ENCODE data around the gene CAMK1D. TPM values are rescaled to one million over a fixed set of nuclear protein-coding genes. Genes with fewer than 3 reads are reported as not detected.
A peak's percentile ranks its signal among the peaks of the same experiment; 100 is the strongest.

Gene CAMK1D
- total RNA-seq, 2 experiments from 2014 or later = 3.4 to 4.2 TPM

DNA sequence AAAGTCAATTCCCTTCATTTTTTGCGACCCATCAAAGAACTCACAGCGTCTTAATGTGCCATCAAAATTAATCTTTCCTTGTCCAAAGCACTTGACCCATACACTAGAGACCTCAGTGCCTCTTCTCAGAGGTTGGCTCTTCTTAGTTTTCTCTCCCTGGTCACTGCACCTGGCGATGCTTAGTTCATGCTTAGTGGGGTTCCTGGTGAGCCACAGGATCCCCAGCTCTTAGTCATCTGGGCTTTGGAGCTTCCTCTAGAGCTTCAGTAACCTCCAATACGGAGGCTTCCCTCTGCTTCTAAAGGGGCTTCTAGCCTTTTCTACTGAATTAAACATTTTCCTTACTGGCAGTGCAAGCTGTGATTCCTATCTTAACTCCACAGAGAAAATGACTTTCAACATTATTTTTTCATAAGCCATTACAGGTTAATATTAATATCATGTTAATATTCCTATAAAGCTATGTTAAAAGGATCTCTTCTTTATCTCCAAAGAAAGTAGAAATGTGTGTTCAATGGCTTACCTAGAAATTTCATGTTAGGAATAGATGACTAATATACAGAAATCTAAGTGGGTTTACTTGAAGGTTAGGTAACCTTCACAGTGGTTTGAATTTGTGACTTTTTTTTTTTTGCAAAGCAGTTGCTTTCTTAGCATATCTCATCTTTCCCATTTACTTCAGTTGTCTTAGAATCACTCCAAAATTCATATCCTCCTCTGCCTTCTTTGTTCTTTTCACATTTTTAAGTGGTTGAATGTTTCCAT is 295.2 kb downstream of the CAMK1D start:
- DNase-seq (no peak), ATAC-seq (no peak)
- Mint-ChIP-seq H3K36me3 (ENCODE audit: low read depth) (no peaks in the 10 kb centered on the region), H3K4me3 (no peak overlapping the region), H3K9me3 (ENCODE audit: insufficient read depth) (no peaks in the 10 kb centered on the region), H3K27me3 (ENCODE audit: low read depth) (no peaks in the 10 kb centered on the region), H3K4me1 (ENCODE audit: low read depth) (peaks cover 7% of the 10 kb centered on the region), H3K27ac (no peak overlapping the region)
- ChIA-PET CTCF (interaction anchor here (0.7 to 2.3 kb wide), 6 partner anchors 12 to 380 kb away, joined by 3 to 17 read pairs (median 4); no protein-coding TSS in a partner anchor), POLR2A (no interaction called here)

- H3K4me3 Mint-ChIP-seq = no peak overlapping the region
- H3K9me3 Mint-ChIP-seq (ENCODE audit: insufficient read depth) = no peaks in the 10 kb centered on the region
- peaks cover 7% of the 10 kb centered on the region for H3K4me1 Mint-ChIP-seq (ENCODE audit: low read depth)
- H3K27me3 Mint-ChIP-seq (ENCODE audit: low read depth) = no peaks in the 10 kb centered on the region
- no peak overlapping the region for H3K27ac Mint-ChIP-seq
- H3K36me3 Mint-ChIP-seq (ENCODE audit: low read depth) = no peaks in the 10 kb centered on the region
- ATAC-seq (no peak), DNase-seq (no peak)
- ChIA-PET CTCF (interaction anchor here (1.0 to 2.3 kb wide), 3 partner anchors 11 to 383 kb away, joined by 3 to 17 read pairs (median 3); no protein-coding TSS in a partner anchor), POLR2A (interaction anchor here (0.7 kb wide), 1 partner anchor 8 kb away, joined by 3 read pairs; no protein-coding TSS in a partner anchor)
Observed at GRCh38 chr10:12645449-12645848, 296.1 kb downstream of the CAMK1D start.

- no peaks in the 10 kb centered on the region for H3K9me3 Mint-ChIP-seq (ENCODE audit: insufficient read depth)
- H3K27me3 Mint-ChIP-seq (ENCODE audit: low read depth) = no peaks in the 10 kb centered on the region
- ATAC-seq (no peak), DNase-seq (no peak)
- no peak overlapping the region for H3K4me3 Mint-ChIP-seq
- H3K36me3 Mint-ChIP-seq (ENCODE audit: low read depth) = peaks cover 3% of the 10 kb centered on the region
- ChIA-PET CTCF (no interaction called here), POLR2A (no interaction called here)
- peaks cover 5% of the 10 kb centered on the region for H3K4me1 Mint-ChIP-seq (ENCODE audit: low read depth)
- H3K27ac Mint-ChIP-seq = no peak overlapping the region
Observed at GRCh38 chr10:12649012-12649584, 299.8 kb downstream of the CAMK1D start.

DNA sequence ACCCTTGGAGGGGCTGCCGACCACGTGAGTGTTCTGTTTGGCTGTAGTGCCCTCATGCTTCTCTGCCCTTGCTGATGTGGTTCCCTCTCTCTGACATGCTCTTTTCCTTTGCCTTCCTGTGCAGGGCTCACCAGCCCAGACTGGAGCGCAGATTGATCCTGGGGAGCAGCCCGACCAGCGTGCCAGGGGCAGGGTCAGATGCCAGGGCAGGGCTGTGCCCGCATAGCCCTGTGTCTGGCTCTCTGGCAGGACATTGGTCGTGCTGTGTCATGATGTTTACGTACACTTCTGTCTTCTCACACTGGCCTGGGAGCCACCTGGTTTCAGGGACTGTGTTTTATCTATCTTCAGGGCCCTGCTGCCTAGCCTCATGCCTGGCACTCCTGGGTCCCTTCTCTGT is 300.8 kb downstream of the CAMK1D start:
- no peaks in the 10 kb centered on the region for H3K4me1 Mint-ChIP-seq (ENCODE audit: low read depth)
- CTCF ChIA-PET = no interaction called here
- no peak overlapping the region for H3K27ac Mint-ChIP-seq
- no peak overlapping the region for H3K4me3 Mint-ChIP-seq
- H3K36me3 Mint-ChIP-seq (ENCODE audit: low read depth) = peaks cover 3% of the 10 kb centered on the region
- no peak for ATAC-seq
- POLR2A ChIA-PET = no interaction called here
- no peaks in the 10 kb centered on the region for H3K9me3 Mint-ChIP-seq (ENCODE audit: insufficient read depth)
- no peaks in the 10 kb centered on the region for H3K27me3 Mint-ChIP-seq (ENCODE audit: low read depth)
- DNase-seq = no peak

DNA sequence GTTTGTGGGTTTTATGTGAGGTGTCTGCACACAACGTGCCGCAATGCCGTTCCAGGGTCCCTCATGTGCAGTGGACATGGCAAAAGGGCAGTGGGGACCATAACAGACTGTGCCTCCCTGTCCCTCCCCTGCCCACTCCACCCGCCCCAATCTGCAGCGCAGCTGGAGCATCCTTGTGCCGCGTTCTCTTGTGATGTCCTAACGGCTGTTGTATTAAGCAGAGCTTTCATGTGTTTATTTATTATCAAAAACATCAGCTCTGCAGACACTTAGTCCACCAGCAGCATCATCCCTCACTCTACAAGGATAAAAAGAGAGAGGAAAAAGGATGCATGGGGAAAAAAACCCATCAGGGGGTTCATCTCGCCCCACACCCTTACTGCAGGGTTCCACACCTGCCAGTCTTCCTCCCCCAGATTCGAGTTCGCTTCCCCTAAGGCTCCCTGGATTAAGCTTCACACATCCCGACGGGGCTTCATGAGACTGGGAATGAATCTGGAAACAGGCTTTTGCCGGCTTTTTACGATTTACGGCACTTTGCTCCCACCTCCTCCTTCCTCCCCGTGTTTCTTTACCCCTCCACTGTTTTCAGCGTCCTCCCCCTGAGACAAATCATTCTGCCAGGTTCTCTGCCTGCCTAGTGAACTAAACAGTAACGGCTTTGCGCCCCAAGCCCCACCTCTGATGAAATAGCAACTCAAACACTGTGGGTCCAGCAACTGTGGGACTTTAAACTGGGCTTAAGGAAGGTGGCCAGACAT is 301.4 kb downstream of the CAMK1D start:
- no peak overlapping the region for H3K4me3 Mint-ChIP-seq
- no peaks in the 10 kb centered on the region for H3K9me3 Mint-ChIP-seq (ENCODE audit: insufficient read depth)
- no peak overlapping the region for H3K27ac Mint-ChIP-seq
- peaks cover 3% of the 10 kb centered on the region for H3K36me3 Mint-ChIP-seq (ENCODE audit: low read depth)
- H3K27me3 Mint-ChIP-seq (ENCODE audit: low read depth) = no peaks in the 10 kb centered on the region
- ChIA-PET POLR2A (interaction anchor here (0.8 kb wide), 1 partner anchor 13 kb away, joined by 3 read pairs; no protein-coding TSS in a partner anchor), CTCF (no interaction called here)
- peaks cover 3% of the 10 kb centered on the region for H3K4me1 Mint-ChIP-seq (ENCODE audit: low read depth)
- no peak for ATAC-seq
- no peak for DNase-seq

DNA sequence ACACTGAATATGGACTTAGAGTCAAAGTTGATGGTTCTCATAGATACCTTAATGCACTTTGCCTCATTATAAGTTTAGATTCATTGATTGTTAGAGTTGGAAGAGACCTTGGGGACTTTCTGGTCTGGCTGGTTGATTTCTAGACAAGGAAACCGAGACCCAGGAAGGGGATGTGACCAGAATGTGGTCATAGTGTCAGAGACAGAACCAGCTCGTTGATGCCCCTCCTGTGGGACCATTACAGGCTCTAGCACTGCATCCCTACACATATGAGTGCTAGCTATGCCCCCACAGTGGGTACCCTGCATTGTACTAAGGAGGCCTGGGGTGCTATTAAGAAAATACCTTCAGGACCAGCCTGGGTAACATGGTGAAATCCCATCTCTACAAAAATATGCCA is 306.6 kb downstream of the CAMK1D start:
- Mint-ChIP-seq H3K27me3 (ENCODE audit: low read depth) (no peaks in the 10 kb centered on the region), H3K36me3 (ENCODE audit: low read depth) (peaks cover 3% of the 10 kb centered on the region), H3K4me3 (no peak overlapping the region), H3K9me3 (ENCODE audit: insufficient read depth) (no peaks in the 10 kb centered on the region), H3K27ac (no peak overlapping the region), H3K4me1 (ENCODE audit: low read depth) (peaks cover 13% of the 10 kb centered on the region)
- ChIA-PET CTCF (interaction anchor here (0.6 to 5.2 kb wide), 61 partner anchors 8 to 486 kb away, joined by 3 to 65 read pairs (median 4); partner anchors contain the start of gene CAMK1D), POLR2A (no interaction called here)
- DNase-seq (no peak), ATAC-seq (no peak)

DNA sequence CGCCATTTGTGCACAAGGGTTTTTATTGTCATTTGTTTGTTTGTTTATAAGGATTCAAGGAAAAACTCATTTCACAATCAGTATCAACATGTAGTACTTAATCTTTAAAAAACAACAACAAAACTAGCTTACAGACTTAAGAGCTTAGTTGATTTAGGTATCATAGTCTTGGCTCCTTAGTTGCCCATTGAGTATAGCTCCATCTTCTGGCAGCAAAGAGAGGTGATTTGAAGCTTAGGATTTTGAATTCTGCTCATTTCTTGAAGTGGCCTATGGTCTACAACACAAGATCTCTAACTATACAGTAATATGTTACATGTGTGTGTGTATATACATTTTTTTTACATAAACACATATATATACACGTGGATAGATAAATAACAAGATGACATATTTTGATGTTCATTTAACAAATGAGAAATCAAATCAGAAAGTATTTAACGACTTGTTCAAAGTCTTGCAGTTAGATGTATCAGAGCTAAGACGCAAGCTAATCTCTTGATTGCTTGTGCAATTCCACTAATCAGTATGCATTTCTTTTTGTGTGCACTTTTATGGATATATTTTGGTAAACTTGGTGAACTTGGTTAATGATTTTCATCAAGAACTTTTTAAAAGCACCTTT is 307.3 kb downstream of the CAMK1D start:
- H3K36me3 Mint-ChIP-seq (ENCODE audit: low read depth) = peaks cover 3% of the 10 kb centered on the region
- H3K27ac Mint-ChIP-seq = no peak overlapping the region
- CTCF ChIA-PET = interaction anchor here (0.6 to 5.2 kb wide), 62 partner anchors 9 to 486 kb away, joined by 3 to 65 read pairs (median 4); partner anchors contain the start of gene CAMK1D
- ATAC-seq = peak; percentile 70
- POLR2A ChIA-PET = no interaction called here
- no peak for DNase-seq
- no peak overlapping the region for H3K4me3 Mint-ChIP-seq
- H3K9me3 Mint-ChIP-seq (ENCODE audit: insufficient read depth) = no peaks in the 10 kb centered on the region
- H3K27me3 Mint-ChIP-seq (ENCODE audit: low read depth) = no peaks in the 10 kb centered on the region
- H3K4me1 Mint-ChIP-seq (ENCODE audit: low read depth) = peaks cover 13% of the 10 kb centered on the region

GRCh38 chr10:12657489-12657888 is 308.1 kb downstream of the CAMK1D start:
- Mint-ChIP-seq H3K27me3 (ENCODE audit: low read depth) (no peaks in the 10 kb centered on the region), H3K9me3 (ENCODE audit: insufficient read depth) (no peaks in the 10 kb centered on the region), H3K27ac (no peak overlapping the region), H3K36me3 (ENCODE audit: low read depth) (peaks cover 3% of the 10 kb centered on the region), H3K4me3 (no peak overlapping the region), H3K4me1 (ENCODE audit: low read depth) (peaks cover 13% of the 10 kb centered on the region)
- DNase-seq = no peak
- POLR2A ChIA-PET = no interaction called here
- CTCF ChIA-PET = interaction anchor here (1.1 to 5.2 kb wide), 11 partner anchors 10 to 442 kb away, joined by 3 to 65 read pairs (median 9); no protein-coding TSS in a partner anchor
- ATAC-seq = no peak

DNA sequence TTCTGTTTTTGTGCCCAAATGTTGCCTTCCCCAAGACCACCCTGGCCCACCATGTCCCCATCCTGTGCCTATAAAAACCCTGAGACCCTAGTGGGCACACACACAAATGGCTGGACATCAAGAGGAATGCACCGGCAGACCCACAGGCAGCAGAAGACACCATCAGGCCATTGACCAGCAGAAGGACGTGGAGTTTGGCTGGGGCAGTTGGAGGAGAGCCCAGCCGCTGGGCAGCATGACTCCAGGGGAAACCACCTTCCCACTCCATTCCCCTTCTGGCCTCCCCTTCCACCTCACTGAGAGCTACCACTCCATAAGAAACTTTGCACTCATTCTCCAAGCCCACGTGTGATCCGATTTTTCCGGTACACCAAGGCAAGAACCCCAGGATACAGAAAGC is 309.2 kb downstream of the CAMK1D start:
- DNase-seq = no peak
- Mint-ChIP-seq H3K9me3 (ENCODE audit: insufficient read depth) (no peaks in the 10 kb centered on the region), H3K4me3 (no peak overlapping the region), H3K27ac (no peak overlapping the region), H3K27me3 (ENCODE audit: low read depth) (no peaks in the 10 kb centered on the region), H3K36me3 (ENCODE audit: low read depth) (peaks cover 1% of the 10 kb centered on the region), H3K4me1 (ENCODE audit: low read depth) (peaks cover 13% of the 10 kb centered on the region)
- no peak for ATAC-seq
- ChIA-PET POLR2A (no interaction called here), CTCF (interaction anchor here (1.7 to 5.2 kb wide), 3 partner anchors 49 to 396 kb away, joined by 5 to 65 read pairs (median 30); no protein-coding TSS in a partner anchor)

GRCh38 chr10:12659706-12660105 is 310.4 kb downstream of the CAMK1D start:
- no peak overlapping the region for H3K27ac Mint-ChIP-seq
- no peaks in the 10 kb centered on the region for H3K27me3 Mint-ChIP-seq (ENCODE audit: low read depth)
- ChIA-PET POLR2A (no interaction called here), CTCF (interaction anchor here (1.1 to 4.8 kb wide), 3 partner anchors 47 to 397 kb away, joined by 3 to 65 read pairs (median 5); no protein-coding TSS in a partner anchor)
- peaks cover 13% of the 10 kb centered on the region for H3K4me1 Mint-ChIP-seq (ENCODE audit: low read depth)
- no peak for ATAC-seq
- H3K36me3 Mint-ChIP-seq (ENCODE audit: low read depth) = no peaks in the 10 kb centered on the region
- H3K9me3 Mint-ChIP-seq (ENCODE audit: insufficient read depth) = no peaks in the 10 kb centered on the region
- DNase-seq = no peak
- H3K4me3 Mint-ChIP-seq = no peak overlapping the region

DNA sequence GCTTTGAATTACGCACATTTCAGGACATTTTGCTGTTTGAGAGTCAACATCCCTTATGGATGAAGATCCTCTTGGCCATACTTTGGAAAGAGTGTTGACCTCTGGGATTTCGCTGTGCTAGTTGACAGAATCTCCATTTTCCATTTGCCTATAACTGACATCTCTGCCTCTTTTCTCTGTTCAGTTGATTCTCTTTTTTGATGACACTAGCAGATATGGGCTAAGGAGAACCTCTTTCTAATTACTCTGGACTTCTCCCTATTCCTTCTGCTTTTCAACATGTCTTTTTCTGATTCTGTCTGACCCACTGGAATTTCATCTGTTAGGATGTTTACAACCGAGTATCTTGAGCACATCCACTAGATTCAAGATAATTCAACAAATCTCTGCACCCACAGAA is 311.5 kb downstream of the CAMK1D start:
- no peaks in the 10 kb centered on the region for H3K36me3 Mint-ChIP-seq (ENCODE audit: low read depth)
- DNase-seq = no peak
- CTCF ChIA-PET = interaction anchor here (1.1 to 2.0 kb wide), 2 partner anchors 358 to 396 kb away, joined by 3 to 5 read pairs; no protein-coding TSS in a partner anchor
- H3K4me1 Mint-ChIP-seq (ENCODE audit: low read depth) = peaks cover 9% of the 10 kb centered on the region
- H3K27me3 Mint-ChIP-seq (ENCODE audit: low read depth) = no peaks in the 10 kb centered on the region
- POLR2A ChIA-PET = no interaction called here
- no peak overlapping the region for H3K4me3 Mint-ChIP-seq
- ATAC-seq = no peak
- no peaks in the 10 kb centered on the region for H3K9me3 Mint-ChIP-seq (ENCODE audit: insufficient read depth)
- no peak overlapping the region for H3K27ac Mint-ChIP-seq

Data from activated CD8-positive, alpha-beta T cell treated with anti-CD3 and anti-CD28 coated beads, Interleukin-2, amount 10 ng/mL, durations not matched to agents 7 days and 5 days (primary cell).